GM12875 (cell line): ENCODE measurements around the gene CTTNBP2.

Experiments used
- H3K4me3 ChIP-seq: one replicate; pipeline ENCODE4 v1.5.1; 2011; ENCODE audit warnings: low read depth, low read length, control low read depth
- CTCF ChIP-seq: IDR thresholded peaks from 2 replicates; pipeline ENCODE4 v1.5.1; 2011; ENCODE audit warnings: low read depth, mild to moderate bottlenecking, control low read depth, inconsistent platforms, low read length, moderate library complexity, borderline replicate concordance; ENCODE audit not compliant: insufficient read depth

Gene CTTNBP2

GRCh38 chr7:117859246-117859812 lies 13.9 kb downstream of the CTTNBP2 start:
- TF ChIP-seq CTCF = no peak
- no peak overlapping the region for H3K4me3 ChIP-seq

DNA sequence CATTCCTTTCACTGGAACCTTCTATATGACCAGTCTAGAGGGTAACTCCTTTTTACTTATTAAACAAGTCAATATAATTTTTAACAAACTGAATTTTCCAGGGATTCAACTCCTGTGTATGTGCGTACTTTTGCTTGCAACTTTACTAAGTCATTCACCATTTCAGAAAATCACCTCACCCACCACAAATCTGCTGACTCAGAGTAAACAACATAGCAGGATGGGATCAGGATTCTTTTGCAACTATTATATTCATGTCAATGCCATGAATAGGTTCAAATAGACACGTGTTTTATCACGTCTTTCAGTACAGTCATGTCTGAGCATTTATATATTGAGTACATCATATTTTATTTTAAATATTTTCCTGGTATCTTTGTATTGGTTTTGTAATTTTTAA lies 14.5 kb downstream of the CTTNBP2 start:
- TF ChIP-seq CTCF = no peak
- H3K4me3 ChIP-seq = no peak overlapping the region

- no peak for TF ChIP-seq CTCF
- no peak overlapping the region for H3K4me3 ChIP-seq
Observed at GRCh38 chr7:117857718-117858117, 15.5 kb downstream of the CTTNBP2 start.

DNA sequence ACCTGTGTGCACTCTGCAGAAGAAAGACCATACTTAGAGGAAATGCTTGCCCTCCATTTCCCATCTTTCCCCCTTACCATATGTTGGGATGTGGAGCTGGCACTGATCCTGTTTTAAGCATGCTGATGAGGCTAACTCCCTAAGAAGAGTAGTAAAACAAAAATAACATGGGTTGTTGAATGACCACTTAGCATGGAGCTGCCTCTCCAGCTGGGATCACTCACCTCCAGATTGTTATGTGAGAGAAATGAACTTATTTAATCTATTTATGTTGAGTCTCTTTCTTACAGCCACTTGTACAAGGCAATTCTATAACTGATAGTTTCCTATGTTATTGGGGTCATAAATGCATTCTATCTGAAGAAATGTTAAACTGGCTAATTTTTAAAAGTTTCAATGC lies 17.0 kb downstream of the CTTNBP2 start:
- no peak overlapping the region for H3K4me3 ChIP-seq

GRCh38 chr7:117854186-117854585 lies 19.1 kb downstream of the CTTNBP2 start:
- H3K4me3 ChIP-seq = no peak overlapping the region
- TF ChIP-seq CTCF = no peak

More for the DNA sequence above, 17.0 kb downstream of the CTTNBP2 start:
- TF ChIP-seq CTCF = no peak

- no peak overlapping the region for H3K4me3 ChIP-seq
- no peak for TF ChIP-seq CTCF
Observed at GRCh38 chr7:117848941-117849340, 24.3 kb downstream of the CTTNBP2 start.

- TF ChIP-seq CTCF = no peak
- no peak overlapping the region for H3K4me3 ChIP-seq
Observed at GRCh38 chr7:117844678-117845077, 28.6 kb downstream of the CTTNBP2 start.
